Renal cortical epithelial cell (primary cell): ENCODE measurements around the gene AIG1. TPM values are rescaled to one million over a fixed set of nuclear protein-coding genes. Genes with fewer than 3 reads are reported as not detected.

Source experiments
- DNase-seq: peaks from one replicate; pipeline ENCODE4 v3.0.0-alpha.2; 2011; ENCODE audit warnings: low read depth
- total RNA-seq: library from RNA; depleted of rRNA; stranded (reverse); fragments of >200 nt; gene quantifications from 2 replicates; pipeline ENCODE4 v1.2.3, GENCODE V29; 2014

AIG1 gene
- total RNA-seq, 1 donor from 2014 or later, result 67.4 TPM

DNA sequence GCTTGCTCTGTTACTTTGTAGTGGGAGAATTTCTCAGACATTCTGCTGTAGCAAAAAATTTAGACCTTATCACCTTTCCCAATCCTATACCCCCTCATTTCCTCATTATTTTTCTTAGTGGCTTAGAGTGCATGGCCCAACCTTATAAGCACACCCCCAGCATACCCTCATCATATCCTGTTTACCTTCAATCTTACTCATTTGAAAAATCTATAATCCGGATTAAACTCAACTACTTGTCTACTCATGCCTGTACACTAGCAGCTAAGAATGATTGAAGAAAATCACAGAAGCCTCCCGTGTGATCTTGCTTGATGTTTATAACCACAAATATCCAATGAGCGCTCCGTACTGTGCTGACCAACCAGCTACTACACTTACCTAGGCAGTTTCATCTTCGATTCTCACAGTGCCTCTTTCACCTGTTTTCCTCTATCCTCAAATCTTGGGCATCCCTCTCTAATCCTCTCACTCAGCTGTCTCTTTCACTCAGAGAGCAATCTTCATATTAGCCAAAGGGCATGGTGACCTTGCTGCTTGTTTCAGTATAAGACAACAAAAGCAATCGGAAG lies 36.6 kb downstream of the AIG1 start:
- DNase-seq, result peak; percentile 52

DNA sequence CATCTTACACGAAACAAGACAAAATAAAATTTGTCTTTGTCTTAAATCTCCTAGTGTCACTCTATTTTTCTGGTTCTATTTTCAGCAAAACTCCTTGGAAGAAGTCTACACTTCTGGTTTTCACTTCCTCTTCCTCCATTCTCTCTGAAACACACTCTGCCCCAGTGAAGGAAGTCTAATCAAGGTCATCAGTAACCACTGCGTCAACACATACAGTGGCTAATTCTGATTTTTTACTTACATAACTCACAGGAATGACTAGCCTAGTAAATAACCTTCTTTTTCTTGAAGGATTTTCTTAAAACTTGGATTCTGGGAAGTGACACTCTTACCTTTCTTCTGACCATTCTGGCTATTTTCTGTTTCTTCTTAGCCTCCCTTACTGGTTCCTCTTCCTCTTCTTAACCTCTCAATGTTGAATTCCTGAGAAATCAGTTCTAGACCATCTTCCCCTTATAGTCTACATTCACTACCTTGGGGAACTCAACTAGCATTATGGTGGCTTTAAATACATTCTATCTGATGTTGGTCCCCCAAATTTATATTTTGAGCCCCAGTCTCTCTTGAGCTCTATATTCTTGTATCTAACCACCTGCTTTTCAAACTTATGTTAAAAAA lies 37.5 kb downstream of the AIG1 start:
- DNase-seq, result no peak

DNA sequence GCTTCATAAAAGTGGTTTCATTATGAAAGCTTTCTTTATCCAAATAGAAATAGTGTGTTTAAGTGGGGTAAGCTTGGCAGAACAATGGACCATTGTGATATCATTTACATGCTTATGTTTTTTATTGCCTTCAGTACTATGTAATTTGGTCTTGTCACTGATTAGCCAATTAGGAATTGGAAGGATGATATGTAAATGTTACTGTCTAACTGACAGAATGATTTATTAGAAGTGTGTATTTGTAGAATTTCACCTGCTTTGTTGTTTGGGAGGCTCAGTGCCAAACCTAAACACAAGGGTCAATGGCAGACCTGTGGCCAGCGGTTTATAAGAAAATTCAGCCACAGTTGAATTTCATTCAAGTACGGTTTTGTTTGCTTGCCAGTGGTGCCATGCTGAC lies 39.0 kb downstream of the AIG1 start:
- no peak for DNase-seq

DNA sequence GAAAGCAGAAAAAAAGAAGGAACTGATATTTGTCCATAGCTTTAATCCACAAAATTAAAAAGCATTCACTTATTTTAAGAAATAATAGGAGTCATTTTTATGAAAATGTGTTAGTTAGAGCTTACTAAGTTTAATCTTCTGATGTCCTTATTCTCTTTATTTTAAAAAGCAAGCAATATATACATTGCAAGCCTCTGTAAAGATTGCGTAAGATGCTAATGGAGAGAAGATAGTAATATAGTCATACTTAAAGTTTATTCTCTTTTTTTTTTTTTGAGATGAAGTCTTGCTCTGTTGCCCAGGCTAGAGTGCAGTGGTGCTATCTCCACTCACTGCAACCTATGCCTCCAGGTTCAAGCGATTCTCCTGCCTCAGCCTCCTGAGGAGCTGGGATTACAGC lies 39.7 kb downstream of the AIG1 start:
- no peak for DNase-seq

DNA sequence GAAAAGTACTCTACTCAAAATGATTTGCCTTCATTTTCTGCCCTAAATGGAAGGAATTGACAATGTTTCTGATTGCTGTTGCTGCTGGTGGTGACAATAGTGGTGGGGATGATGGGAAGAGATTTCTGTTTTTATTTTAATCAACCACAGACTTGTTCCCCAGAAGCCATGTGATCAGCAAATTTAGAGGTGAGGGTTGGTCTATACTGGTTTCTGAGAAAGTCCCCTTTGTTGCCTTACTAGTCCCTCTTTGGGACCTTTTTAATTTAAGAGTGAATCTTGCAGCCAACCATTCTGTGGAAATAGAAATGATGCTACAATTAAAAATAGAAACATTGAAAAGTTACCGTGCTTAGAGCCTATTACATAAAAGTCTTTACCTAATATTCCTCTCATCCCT lies 43.2 kb downstream of the AIG1 start:
- DNase-seq, result no peak

DNA sequence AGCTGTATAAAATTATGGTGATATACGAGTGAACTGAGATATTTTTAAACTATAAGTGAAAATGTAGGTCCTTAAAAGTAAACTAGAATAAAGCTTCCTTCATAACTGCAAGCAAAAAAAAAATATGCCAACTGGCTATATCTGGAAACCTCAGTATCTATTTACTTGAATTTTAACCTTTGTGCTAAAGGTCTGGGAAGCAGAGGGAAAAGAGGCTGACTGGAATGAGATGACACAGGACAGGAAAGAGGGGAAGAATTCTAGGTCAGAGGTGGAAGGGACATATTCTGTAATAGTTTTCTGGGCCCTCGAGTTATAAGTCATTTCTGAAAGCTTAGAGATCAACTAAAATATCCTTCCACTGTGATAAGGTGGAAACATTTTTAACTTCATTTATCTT lies 46.8 kb downstream of the AIG1 start:
- no peak for DNase-seq

DNA sequence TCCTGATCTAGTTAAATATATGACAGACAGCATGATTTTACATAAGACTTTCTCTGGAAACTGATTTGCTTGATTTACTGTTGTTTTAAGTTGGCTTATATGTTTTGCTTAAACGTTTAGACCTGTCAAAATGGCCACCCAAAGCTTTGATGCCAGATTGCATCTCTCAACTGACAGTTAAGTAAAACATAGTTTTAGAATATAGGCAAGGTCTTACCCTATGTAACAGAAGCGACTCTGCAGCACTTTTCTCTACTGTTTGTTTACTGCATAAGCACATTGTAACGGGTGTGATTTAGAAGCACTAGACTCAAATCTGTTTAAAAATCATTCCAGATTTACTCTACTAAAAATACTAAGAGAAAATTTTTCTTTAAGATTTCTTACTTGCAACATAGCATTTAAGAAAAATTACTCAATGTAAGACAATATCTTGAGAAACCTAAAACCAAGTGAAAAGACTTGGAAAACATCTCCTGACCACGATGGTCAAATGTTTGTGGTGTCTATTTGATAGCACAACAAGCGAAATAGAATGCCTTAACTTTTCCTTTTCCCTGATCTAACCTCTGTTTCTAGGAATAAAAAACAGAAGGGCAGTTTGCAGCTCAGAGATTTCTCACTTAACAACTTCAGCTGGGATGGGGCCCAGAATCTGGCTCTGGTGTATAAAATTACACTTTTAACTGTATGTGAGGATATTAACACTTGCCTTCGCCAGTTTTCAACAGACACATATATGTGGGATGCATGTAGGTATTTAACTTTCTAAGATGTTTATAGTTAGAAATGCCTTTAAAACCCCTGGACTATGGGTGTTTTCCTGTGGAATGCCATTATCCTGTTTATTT lies 47.4 kb downstream of the AIG1 start:
- no peak for DNase-seq

DNA sequence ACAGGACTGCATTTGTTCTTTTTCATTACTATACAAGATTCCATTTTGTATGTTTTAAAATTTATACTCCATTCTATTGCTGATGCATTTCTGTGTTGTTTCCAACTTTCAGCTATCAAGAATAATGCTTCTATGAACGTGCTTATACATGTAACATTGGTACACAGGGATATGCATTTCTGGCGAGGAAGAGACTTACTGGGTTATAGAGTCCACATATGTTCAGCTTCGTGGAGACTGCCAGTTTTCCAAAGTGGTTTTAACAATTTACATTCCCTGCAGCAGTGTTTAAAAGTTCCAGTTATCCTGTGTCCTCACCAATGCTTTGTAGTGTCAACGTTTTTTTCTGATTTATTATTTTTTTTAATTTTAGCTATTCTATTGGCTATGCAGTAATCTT lies 48.5 kb downstream of the AIG1 start:
- no peak for DNase-seq

DNA sequence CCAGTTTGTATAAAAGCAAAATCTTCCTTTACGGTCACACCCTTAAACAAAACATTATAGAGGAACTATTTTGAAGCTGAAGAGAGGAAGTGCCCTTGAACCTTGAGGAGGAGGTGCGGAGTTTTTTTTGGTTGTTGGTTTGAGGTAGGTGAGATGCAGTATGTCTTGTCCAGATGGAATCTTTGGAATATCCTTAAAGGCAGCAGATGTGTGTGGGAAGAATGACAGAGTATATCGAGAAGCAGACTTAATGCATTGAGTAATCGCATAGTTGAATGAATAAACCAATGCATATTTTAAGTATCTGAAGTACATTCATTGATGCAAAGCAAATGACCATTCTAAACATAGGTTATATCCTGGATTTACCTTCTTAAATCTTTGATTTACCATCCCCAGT lies 49.9 kb downstream of the AIG1 start:
- DNase-seq, result no peak

DNA sequence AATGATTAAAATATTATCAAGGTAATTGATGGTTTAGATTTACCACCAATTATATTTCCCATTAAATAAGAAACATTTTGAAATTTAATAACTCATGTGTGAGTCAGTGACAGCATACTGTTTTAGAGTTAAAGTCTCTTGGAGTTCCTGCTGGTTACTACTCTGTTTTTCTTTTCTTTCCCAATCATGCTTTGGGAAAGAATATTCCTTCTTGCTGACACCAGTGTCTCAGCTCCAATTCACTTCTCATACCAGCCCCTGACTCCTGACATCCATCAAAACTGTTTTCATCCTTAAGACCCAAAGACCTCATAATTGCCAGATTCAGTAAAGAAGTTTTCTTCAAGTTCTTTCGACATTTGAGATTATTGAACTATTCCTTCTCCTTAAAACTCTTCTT lies 50.3 kb downstream of the AIG1 start:
- no peak for DNase-seq

DNA sequence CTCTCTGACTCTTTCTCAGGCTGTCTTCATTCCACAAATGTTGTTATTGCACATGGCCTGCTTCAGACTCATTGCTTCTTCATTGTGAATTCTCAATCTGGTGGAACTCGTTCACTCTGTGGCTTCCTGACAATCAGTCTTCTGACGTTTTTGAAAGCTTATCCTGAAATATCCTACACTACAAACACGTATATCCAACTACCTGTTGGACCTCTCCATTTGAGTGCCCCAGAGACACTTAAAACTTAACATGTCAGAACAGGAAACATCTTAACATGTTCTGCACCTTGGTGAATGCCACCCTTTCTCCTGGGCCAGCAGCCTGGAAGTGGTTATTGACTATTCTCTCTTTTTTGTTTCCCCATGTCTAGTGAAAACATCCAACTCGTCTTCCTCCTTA lies 50.8 kb downstream of the AIG1 start:
- DNase-seq, result no peak

DNA sequence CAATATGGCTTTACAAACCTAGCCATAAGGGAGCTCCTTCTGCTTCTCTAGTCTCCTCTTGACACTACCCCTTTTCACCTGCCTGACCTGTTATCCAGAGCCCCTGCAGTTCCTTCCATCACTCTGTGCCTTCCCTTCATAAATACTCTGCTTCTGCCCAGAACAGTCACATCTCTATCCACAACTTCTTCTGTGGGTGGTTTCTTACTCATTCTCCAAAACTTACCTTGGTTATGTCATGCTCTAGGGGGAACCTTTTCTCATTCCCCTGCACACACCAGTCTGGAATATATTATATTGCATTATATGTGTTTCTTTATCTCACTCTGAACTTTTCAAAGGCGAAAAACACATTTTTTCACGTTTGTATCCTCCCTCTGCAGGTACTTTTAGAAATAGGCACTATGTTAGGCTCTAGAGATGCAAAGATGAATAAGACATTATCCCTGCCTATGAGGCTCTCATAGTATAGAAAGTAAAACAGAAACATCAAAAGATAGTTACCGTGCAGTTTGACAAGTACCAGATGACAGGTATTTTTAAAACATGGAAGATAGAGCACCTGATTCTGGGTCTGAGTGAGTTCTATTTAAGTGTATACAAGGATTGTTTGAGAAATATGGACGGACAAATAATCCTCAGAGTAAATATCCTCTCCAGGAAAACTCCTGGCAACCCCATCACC lies 51.5 kb downstream of the AIG1 start:
- no peak for DNase-seq

DNA sequence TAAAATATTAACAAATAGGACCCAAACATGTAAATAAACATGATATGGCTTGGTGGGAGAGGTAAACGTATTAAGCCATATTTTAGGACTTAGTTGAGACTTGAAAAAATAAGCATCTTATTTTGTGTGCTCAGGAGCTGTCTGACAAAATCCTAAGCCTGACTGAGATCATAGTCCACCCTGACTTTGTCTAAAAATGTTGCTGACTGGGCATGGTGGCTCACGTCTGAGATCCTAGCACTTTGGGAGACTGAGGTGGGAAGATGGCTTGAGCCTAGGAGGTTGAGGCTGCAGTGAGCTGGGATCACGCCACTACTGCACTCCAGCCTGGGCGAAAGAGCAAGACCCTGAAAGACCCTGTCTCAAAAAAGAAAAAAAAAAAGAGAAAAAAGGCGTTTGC lies 52.1 kb downstream of the AIG1 start:
- no peak for DNase-seq

DNA sequence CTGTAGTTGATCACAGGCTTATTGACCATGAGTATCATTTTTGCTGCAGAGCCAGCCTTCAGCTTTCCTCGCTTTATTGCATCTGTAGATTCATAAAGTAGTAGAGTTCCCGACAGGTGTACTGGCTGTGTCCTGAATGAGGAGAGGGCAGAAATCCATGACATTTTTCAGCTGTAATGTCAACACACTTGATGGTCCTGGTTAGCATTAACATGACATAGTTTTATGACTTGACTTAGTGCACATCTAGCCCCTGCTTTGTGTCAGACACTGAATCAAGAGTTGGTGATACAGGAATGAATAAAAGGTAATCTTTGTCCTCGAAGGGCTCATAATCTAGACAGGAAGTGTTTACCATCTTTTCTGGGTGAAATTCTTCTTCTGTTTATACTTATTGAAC lies 55.0 kb downstream of the AIG1 start:
- DNase-seq, result no peak

DNA sequence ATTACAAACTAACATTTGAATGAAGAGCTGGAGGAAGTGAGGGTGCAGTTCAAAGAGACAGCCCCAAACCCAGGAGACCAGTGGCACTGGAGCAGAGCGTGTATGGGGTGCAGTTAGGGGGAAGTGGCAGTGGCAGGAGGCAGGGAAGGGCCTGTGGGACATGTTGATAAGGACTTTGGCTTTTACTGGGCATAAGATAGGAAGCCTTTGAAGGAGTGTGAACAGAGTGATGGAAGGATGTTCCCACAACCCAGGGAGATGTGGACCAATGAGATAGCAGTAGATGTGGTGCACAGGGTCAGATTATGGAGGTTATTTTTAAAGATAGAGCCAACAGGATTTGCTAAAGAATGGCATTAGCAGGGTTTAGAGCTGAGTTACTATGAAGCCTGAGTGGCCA lies 56.4 kb downstream of the AIG1 start:
- no peak for DNase-seq

DNA sequence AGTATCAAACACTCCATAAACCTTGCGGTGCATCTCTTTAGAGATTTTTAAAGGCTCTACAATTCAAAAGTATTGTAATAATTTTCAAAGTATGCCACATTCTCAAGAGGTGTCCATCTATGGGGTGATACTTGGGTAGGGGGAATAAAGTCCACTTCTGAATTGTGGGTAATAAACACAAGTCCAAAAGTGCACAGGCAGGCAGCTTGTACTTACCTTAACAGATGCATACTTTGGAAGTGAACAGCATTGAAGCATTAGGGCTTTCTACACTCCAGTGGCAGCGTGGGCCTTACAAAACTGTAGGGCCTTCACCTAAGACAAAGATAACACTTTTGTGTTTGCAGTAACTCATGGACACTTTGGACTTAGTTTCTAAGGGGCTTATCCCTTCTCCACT lies 58.6 kb downstream of the AIG1 start:
- no peak for DNase-seq

DNA sequence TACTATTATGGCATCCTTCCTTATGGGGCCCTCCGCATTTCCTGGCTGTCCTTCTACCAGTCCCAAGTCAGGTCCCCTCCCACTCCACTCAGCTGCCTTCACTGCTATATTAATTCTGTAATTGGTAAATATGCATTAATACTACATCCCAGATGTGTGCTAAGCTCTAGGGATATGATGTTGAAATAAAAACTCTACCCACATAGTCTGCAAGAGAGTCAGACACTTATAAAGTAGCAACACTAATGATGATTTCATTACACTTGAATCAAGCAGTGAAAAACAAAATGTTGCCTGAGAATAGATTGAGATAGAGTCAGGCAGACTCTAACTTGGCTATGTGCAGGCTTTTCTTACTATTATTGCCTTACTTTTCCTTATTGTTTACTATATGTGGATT lies 62.4 kb downstream of the AIG1 start:
- no peak for DNase-seq

DNA sequence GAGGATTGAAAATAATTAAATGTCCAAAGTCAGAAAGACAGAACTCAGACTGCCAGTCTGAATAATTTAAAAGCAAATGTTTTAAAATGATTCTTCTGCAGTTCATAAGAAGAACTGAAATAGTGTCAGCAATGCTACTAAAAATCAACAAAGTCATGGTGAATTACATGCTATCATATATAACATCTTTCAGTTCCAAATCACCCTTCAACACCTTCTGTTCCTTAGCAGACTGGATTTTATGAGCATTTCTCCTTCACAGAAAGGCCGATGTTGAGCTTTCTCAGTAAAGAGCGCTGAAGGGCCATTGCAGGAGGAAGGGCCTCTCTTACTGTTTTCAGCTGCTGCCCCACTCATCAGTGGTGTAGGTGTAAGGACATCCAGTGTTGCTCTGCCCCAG lies 63.3 kb downstream of the AIG1 start:
- DNase-seq, result no peak

DNA sequence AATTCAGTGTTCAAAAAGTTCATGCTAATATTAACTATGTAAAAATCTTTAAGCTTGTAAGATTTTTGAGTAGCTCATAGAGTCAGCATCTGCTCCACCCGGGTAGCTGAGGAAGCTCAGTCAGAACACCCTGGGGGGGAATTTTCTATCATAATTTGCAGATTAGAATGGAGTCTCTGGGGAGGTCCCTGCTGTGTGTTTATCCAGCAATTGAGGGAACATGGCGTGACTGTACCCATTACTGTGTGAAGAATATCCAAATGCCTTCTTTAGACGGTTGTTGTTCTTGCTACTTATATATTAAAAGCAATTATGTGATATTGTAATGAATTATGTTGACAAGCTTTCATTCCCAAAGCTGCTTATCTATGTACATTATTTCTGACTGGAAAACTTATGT lies 64.8 kb downstream of the AIG1 start:
- DNase-seq, result no peak

DNA sequence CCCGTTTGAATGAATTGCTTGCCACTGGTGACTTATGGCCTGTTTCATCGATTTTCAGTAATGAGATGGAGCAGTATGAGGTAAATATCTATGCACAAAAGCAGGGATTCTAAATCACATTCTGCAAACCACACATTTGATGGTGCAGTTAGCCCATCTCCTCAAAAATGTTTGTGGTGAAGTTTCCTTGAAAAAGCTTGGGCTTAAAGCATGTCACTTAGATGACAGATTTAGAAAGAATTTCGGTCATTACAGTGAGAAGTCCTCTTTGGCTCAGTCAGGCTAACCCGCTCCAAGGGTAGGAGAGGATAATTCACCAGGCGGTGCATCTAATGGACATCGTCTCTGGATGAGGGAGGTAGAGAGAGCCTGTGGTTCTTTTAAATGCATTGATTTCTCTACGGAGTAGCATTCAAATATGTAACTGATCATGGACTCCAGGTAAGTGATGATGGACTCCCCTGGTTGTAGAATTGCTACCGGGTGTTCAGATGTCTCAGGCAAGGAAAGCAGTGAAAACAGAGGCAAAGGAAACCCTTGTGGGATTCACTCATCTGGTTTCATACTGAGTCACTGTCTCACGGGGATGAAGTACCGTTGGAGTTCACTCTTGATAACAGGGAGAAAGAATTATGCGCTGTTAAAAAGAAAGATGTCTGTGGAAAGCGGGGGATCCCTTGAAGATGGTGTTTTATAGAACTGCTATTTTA lies 65.3 kb downstream of the AIG1 start:
- DNase-seq, result no peak

DNA sequence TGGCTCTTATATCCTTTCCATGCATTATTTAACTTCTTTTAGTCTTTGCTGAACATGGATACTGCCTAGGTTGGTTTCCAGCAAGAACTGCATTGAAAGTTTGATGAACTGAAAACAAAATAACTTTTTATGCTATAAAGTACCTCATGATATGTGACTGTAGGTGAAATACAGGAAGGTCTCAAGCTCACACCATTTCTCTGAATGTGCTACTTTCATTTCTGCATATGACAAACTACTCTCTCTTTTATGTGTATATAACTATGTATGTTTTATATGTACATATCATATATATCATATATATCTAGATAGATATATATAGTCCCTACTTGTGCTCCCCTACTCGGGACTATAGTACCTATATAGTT lies 65.9 kb downstream of the AIG1 start:
- no peak for DNase-seq
